ENCODE results near the gene RAB3A.

RAB3A gene

DNA sequence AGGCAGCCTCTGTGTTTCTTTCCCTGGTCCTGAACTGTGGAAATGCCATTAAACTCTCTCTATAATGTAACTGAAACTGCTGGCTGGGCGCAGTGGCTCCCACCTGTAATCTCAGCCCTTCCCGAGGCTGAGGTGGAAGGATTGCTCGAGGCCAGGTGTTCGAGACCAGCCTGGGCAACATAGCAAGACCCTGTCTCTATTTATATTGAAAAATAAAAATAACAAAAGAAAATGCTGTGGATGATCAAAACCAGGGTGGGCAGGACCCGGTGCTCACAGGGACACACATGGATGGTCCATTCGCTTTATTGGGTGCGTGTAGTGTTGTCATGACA lies 7.4 kb downstream of the RAB3A start:
- DNase-seq: no peak

GRCh38 chr19:18194554-18195238 lies 9.1 kb downstream of the RAB3A start:
- no peak for DNase-seq

DNA sequence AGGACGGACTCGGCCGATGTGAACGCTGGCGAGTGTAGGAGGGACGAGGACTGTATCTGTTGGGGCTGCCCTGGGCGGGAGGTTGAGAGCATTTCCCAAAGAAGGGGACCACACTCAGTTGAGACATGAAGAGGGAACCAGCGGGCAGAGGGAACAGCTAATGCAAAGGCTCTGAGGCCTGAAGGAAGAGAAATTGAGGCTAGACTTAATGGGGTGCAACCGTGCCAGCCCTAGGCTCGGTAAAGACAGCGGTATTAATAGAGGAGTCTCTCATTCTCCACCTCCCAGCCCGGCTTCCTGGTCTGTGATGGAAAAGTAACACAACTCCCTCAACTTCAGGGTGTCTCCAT lies 9.7 kb downstream of the RAB3A start:
- no peak for DNase-seq

GRCh38 chr19:18193388-18194180 lies 10.3 kb downstream of the RAB3A start:
- DNase-seq: no peak

GRCh38 chr19:18192673-18193387 lies 11.0 kb downstream of the RAB3A start, which contains the start of gene MPV17L2:
MPV17L2 (plus strand) TSS chr19:18193218; CDS start chr19:18193282, 64 bp downstream.
- peak; percentile 100 for DNase-seq

GRCh38 chr19:18191640-18192062 lies 12.2 kb downstream of the RAB3A start:
- no peak for DNase-seq

DNA sequence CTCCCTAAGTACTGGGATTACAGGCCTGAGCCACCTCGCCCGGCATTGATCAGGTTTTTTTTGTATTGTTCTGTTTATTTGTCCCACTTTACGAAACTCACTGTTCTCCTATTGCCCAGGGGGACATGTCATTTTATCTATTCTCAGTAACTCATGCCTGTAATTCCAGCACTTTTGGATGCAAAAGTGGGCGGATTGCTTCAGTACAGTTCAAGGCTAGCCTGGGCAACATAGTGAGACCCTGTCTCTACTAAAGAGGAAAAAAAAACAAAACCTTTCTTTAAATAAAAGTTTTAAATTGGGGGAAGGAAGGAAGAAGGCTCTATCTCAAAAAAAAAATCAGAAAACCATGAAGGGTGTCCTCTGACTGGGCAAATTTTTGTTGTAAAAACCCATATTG lies 13.6 kb downstream of the RAB3A start:
- no peak for DNase-seq

DNA sequence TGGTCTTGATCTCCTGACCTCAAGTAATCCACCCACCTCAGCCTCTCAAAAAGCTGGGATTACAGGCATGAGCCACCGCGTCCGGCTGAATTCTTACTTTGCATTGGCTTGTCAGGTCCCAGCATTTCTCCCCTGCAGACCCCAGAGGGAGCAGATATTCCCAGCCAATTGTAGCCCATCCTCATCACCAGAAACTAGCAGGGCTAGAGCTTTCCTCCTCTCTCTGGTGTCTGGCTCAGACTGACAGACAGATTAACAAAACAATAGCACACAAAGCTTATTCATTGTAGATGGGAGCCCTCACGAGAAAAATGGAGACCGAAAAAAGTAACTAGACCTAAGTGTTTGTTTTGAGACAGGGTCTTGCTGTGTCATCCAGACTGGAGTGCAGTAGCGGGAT lies 18.3 kb downstream of the RAB3A start:
- DNase-seq: no peak

GRCh38 chr19:18183529-18183928 lies 20.3 kb downstream of the RAB3A start:
- no peak for DNase-seq

- DNase-seq: no peak
These were observed 23.9 kb downstream of the RAB3A start for GRCh38 chr19:18179957-18180356.

DNA sequence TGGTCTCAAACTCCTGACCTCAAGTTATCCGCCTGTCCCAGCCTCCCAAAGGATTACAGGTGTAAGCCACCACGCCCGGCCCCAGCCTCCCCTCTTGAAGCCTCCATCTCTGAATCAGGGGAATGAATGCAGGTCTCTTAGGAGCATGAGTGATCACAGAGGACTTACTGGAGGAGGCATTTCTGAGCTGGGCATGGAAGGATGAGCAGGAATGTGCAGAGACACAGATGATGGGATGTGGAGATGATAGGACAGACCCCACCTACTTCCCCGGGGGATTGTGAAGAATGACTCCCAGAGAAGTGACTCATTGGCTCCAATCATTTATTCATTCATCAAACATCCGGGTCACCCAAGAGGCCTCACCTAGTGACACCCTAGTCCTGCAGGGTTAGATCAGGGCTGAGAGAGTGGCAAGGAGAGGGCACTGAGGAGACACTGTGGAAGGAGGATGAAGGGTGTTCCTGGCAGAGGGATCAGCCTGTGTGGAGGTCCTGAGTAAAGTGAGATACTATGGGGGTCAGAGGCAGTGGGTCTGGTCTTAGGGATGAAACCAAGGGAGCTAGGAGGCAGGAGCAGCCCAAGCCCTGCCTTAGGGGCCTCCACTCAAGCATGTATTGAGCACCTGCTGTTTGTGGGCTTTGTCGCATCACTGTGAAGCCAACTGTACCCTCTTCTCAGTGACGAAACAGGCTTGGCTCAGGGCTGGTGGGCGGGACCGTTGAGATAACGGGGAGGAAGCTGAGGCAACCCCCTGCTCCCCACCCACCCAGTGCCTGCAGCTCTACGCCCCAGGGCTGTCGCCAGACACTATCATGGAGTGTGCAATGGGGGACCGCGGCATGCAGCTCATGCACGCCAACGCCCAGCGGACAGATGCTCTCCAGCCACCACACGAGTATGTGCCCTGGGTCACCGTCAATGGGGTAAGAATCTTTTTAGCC lies 27.2 kb downstream of the RAB3A start:
- DNase-seq: no peak

- DNase-seq: no peak
These were observed 28.9 kb downstream of the RAB3A start for GRCh38 chr19:18174983-18175382.

DNA sequence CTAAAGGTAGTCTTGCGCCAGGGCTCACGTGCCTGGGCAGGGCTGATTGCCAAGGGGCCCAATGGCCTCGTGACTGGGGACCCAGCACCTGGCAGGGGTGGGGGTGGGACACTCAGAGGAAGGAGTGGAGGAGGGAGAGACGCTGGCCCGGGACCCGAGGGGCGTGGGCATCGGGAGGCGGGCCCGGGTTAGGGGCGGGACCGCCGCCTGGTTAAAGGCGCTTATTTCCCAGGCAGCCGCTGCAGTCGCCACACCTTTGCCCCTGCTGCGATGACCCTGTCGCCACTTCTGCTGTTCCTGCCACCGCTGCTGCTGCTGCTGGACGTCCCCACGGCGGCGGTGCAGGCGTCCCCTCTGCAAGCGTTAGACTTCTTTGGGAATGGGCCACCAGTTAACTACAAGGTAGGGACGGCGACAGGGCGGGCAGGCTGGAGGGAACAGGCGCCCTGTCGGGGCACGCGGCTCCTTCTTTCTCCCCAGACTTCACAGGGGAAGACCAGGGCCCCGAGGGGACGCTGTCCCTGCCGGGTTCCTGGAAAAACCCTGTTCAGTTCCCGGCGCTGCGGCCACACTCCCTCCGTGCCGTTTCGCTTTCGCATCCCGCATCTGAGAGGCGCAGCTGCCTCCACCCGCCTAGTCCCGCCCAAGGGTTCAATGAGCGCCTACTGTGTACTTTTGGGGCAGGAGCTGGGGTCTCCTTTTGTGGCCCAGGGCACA lies 30.1 kb downstream of the RAB3A start, which contains the start of gene IFI30:
Gene IFI30, plus strand, starts transcription at position 242 of the 717 bp plus-strand sequence. Its CDS starts 29 bp downstream, at position 271.
- DNase-seq: no peak

- no peak for DNase-seq
These were observed 30.7 kb downstream of the RAB3A start for GRCh38 chr19:18173054-18173571.

DNA sequence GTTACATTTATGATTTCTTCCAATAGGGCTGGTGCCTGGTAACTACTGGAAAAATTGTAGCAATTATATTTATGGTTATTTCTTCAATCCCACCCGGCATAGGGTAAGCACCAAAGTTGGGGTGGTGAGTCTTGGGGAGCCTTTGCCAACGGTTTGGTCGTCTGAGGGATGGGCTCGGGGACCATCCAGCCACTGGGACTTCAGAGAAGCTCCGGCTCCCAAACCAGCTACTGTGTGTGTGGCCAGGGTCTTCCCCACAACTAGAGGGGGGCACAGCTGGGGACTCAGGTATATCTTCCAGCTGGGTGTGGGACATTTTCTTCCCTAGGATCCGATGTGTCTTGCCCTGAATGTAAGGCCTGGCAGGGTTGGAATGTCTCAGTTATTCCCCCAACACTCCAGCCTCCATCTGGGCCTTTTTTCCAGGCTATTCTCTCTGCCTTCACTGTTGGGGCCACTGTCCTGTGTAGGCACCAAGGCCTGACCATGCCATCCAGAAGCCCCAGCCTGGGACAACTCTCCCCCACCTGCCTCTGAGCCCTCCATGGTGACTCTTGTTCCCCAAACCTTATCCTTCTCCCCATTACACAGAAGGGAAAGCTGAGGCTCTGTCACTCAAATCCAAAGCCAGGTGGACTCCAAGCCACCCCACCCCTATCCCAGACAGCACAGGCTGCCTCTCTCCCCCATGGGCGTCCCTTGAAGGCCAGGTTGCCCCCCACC lies 31.4 kb downstream of the RAB3A start:
- DNase-seq: no peak

GRCh38 chr19:18171605-18172327 lies 32.1 kb downstream of the RAB3A start:
- DNase-seq: no peak

- DNase-seq: no peak
These were observed 33.1 kb downstream of the RAB3A start for GRCh38 chr19:18170714-18171255.

GRCh38 chr19:18168673-18169381 lies 35.0 kb downstream of the RAB3A start:
- DNase-seq: no peak

- no peak for DNase-seq
These were observed 35.7 kb downstream of the RAB3A start for GRCh38 chr19:18167975-18168645.
